Measurements from ENCODE around the gene EIF2AK2. TPM values are rescaled to one million over a fixed set of nuclear protein-coding genes. Genes with fewer than 3 reads are reported as not detected.
A peak's percentile ranks its signal among the peaks of the same experiment; 100 is the strongest.

Gene EIF2AK2
- total RNA-seq, 4 donors from 2014 or later, result 8.1 to 21.4 (median 16.7) TPM

GRCh38 chr2:37168217-37168981 lies 11.6 kb upstream of the EIF2AK2 start:
- TF ChIP-seq CTCF (IDR thresholded peaks at IDR 0.05) (peak; percentile 37 to 66 (median 62)), POLR2A (IDR thresholded peaks at IDR 0.05) (no peak)
- Histone ChIP-seq H3K27ac (peak overlapping the region in 3 of 4 donors; percentile 25 to 60 (median 35)), H3K4me3 (peak overlapping the region in 1 of 4 donors; percentile 8), H3K9me3 (peaks cover 0 to 15% (median 11%) of the 10 kb centered on the region in 3 donors), H3K4me1 (peaks cover 0 to 9% (median 0%) of the 10 kb centered on the region in 3 donors), H3K27me3 (no peaks in the 10 kb centered on the region), H3K36me3 (no peaks in the 10 kb centered on the region)
- intact Hi-C loops (cut with DNase I), result no loop called here
- no peak for DNase-seq
- WGBS, 2 donors, result 29 to 38% methylated on average over 17 of the region's 17 CpGs

- intact Hi-C loops (cut with DNase I), result no loop called here
- no peak for DNase-seq
- Histone ChIP-seq H3K4me1 (peaks cover 0 to 9% (median 0%) of the 10 kb centered on the region in 3 donors), H3K27me3 (no peaks in the 10 kb centered on the region), H3K4me3 (peak overlapping the region in 1 of 4 donors; percentile 8), H3K36me3 (no peaks in the 10 kb centered on the region), H3K9me3 (peaks cover 0 to 16% (median 11%) of the 10 kb centered on the region in 3 donors), H3K27ac (peak overlapping the region in 3 of 4 donors; percentile 25 to 60 (median 35))
- WGBS, 2 donors, result 71 to 75% methylated on average over 3 of the region's 3 CpGs
- TF ChIP-seq POLR2A (IDR thresholded peaks at IDR 0.05), result no peak
- TF ChIP-seq CTCF (IDR thresholded peaks at IDR 0.05), result no peak
Measured at GRCh38 chr2:37167636-37168180, 10.9 kb upstream of the EIF2AK2 start.

GRCh38 chr2:37164757-37165156 lies 8.0 kb upstream of the EIF2AK2 start:
- no peak for TF ChIP-seq POLR2A (IDR thresholded peaks at IDR 0.05)
- no peak for TF ChIP-seq CTCF (IDR thresholded peaks at IDR 0.05)
- H3K4me3 ChIP-seq, result no peak overlapping the region

GRCh38 chr2:37156071-37156856 lies 516 bp downstream of the EIF2AK2 start:
- Histone ChIP-seq H3K4me1 (peaks cover 13 to 55% (median 26%) of the 10 kb centered on the region in 3 donors), H3K27ac (peak overlapping the region; percentile 91 to 96 (median 94)), H3K9me3 (no peaks in the 10 kb centered on the region), H3K27me3 (no peaks in the 10 kb centered on the region), H3K4me3 (peak overlapping the region; percentile 80 to 100 (median 89)), H3K36me3 (peaks cover 0 to 21% (median 0%) of the 10 kb centered on the region in 3 donors)
- intact Hi-C loops (cut with DNase I), result no loop called here
- no peak for TF ChIP-seq CTCF (IDR thresholded peaks at IDR 0.05)
- TF ChIP-seq POLR2A (IDR thresholded peaks at IDR 0.05), result no peak
- WGBS, 2 donors, result 0 to 1% methylated on average over 11 to 16 of the region's 27 CpGs
- DNase-seq, result no peak

More at GRCh38 chr2:37164757-37165156, 8.0 kb upstream of the EIF2AK2 start:
- Histone ChIP-seq H3K27ac (no peak overlapping the region), H3K9me3 (peaks cover 0 to 16% (median 11%) of the 10 kb centered on the region in 3 donors), H3K27me3 (no peaks in the 10 kb centered on the region), H3K4me1 (peaks cover 0 to 15% (median 0%) of the 10 kb centered on the region in 3 donors), H3K36me3 (no peaks in the 10 kb centered on the region)
- no peak for DNase-seq
- intact Hi-C loops (cut with DNase I), result no loop called here
- 88 to 100% methylated on average over 1 of the region's 1 CpG for WGBS, 2 donors

Data from esophagus squamous epithelium (tissue), 5 donors.